CD4-positive, CD25-positive, alpha-beta regulatory T cell (primary cell): Measurements from ENCODE around the gene CCDC60. TPM values are rescaled to one million over a fixed set of nuclear protein-coding genes. Genes with fewer than 3 reads are reported as not detected.

ENCODE experiments used
- ATAC-seq, 2 donors: fragments of 150-1000 bp; cut with Tn5 transposase; one replicate each; pipeline ENCODE4 v1.10.0; 2021; ENCODE audit warnings: low read depth in 2 of 2, moderate number of reproducible peaks in 2 of 2, moderate library complexity in 1 of 2
- DNase-seq, 3 donors: peaks; one replicate each; pipeline versions ENCODE4 v3.0.0 to v3.0.0-alpha.2; 2012 to 2022; ENCODE audit warnings: mixed read lengths in 1 of 3
- H3K27ac ChIP-seq: one replicate; pipeline ENCODE4 v1.7.0; 2013; ENCODE audit warnings: mild to moderate bottlenecking, low read length; ENCODE audit not compliant: insufficient read depth, poor library complexity, severe bottlenecking
- H3K27me3 ChIP-seq: one replicate; pipeline ENCODE4 v1.7.0; 2013; ENCODE audit warnings: low read length; ENCODE audit not compliant: control insufficient read depth, insufficient read depth
- H3K36me3 ChIP-seq: one replicate; pipeline ENCODE4 v1.7.0; 2013; ENCODE audit warnings: mild to moderate bottlenecking, low read length, moderate library complexity; ENCODE audit not compliant: control insufficient read depth, insufficient read depth
- H3K4me1 ChIP-seq: 2 replicates; pipeline ENCODE4 v1.7.0; 2013; ENCODE audit warnings: mild to moderate bottlenecking, low read length; ENCODE audit not compliant: insufficient read depth, control insufficient read depth, poor library complexity, severe bottlenecking
- H3K4me3 ChIP-seq: one replicate; pipeline ENCODE4 v1.7.0; 2013; ENCODE audit warnings: low read depth, mild to moderate bottlenecking, low read length, moderate library complexity
- H3K9me3 ChIP-seq, 2 experiments: 1 replicate in 1 of 2; 2 replicates in 1 of 2; pipeline ENCODE4 v1.7.0; 2013; ENCODE audit warnings: low read length in 2 of 2, mild to moderate bottlenecking in 1 of 2, moderate library complexity in 1 of 2; ENCODE audit not compliant: control insufficient read depth in 2 of 2
- H3K27ac Mint-ChIP-seq, 3 donors: one replicate each; pipeline ENCODE4 v1.8.0; 2020 to 2022; ENCODE audit warnings: mild to moderate bottlenecking in 3 of 3, mixed read lengths in 3 of 3, moderate library complexity in 2 of 3
- H3K27me3 Mint-ChIP-seq: one replicate; pipeline ENCODE4 v1.8.0; 2022; ENCODE audit warnings: mild to moderate bottlenecking, mixed read lengths
- H3K36me3 Mint-ChIP-seq: one replicate; pipeline ENCODE4 v1.8.0; 2020; ENCODE audit warnings: mixed read lengths
- H3K4me1 Mint-ChIP-seq, 4 donors: one replicate each; pipeline ENCODE4 v1.8.0; 2020 to 2022; ENCODE audit warnings: mixed read lengths in 4 of 4, mild to moderate bottlenecking in 1 of 4
- H3K4me3 Mint-ChIP-seq, 4 donors: one replicate each; pipeline ENCODE4 v1.8.0; 2020 to 2022; ENCODE audit warnings: mild to moderate bottlenecking in 4 of 4, mixed read lengths in 4 of 4, moderate library complexity in 3 of 4
- H3K9me3 Mint-ChIP-seq, 7 donors: one replicate each; pipeline ENCODE4 v1.8.0; 2020 to 2022; ENCODE audit warnings: mixed read lengths in 7 of 7, mild to moderate bottlenecking in 3 of 7, moderate library complexity in 2 of 7
- polyA plus RNA-seq, 4 donors: library from polyadenylated mRNA; unstranded; fragments of 300-500 nt; fragmentation: Illumina TruSeq; gene quantifications; one replicate each; pipeline ENCODE4 v1.2.3, GENCODE V29; 2021
- total RNA-seq: library from RNA; stranded (reverse); gene quantifications from one replicate; pipeline ENCODE4 v1.2.3, GENCODE V29; 2022

The CCDC60 gene
- total and polyA plus RNA-seq, 5 donors from 2014 or later, result not detected

- no peak overlapping the region for H3K27ac Mint-ChIP-seq
- no peak for ATAC-seq
- Histone ChIP-seq H3K36me3 (no peaks in the 10 kb centered on the region), H3K4me3 (no peak overlapping the region), H3K4me1 (no peaks in the 10 kb centered on the region), H3K27me3 (no peaks in the 10 kb centered on the region), H3K9me3 (no peaks in the 10 kb centered on the region), H3K27ac (no peak overlapping the region)
- H3K36me3 Mint-ChIP-seq, result no peaks in the 10 kb centered on the region
- peaks cover 0 to 2% (median 0%) of the 10 kb centered on the region in 4 donors for H3K4me1 Mint-ChIP-seq
- H3K4me3 Mint-ChIP-seq, result no peak overlapping the region
- no peak for DNase-seq
- H3K9me3 Mint-ChIP-seq, result peaks cover 0 to 6% (median 0%) of the 10 kb centered on the region in 7 donors
- H3K27me3 Mint-ChIP-seq, result no peaks in the 10 kb centered on the region
Observed at GRCh38 chr12:119389687-119390086, 55.2 kb downstream of the CCDC60 start.

DNA sequence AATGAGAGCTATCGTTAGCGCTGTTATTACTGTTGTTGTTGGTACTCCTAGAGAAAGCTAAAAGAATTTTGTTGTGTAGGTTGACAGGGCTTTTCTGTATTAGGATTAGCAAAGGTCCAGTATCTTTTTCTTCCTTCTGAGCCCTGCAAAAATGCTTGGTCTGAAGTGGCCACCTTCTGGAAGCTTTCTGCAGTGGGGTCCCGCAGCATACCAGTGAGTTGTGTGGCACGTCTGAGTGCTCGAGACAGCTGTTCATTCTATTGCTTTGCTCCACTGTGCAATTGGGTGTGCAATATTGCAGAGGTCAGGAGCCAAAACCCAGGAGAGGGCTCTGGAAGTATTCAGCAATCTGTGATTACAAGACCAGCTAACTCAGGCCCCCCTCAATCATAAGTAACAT, 57.1 kb downstream of the CCDC60 start:
- no peak overlapping the region for H3K4me3 Mint-ChIP-seq
- H3K4me1 Mint-ChIP-seq, result no peaks in the 10 kb centered on the region
- H3K36me3 Mint-ChIP-seq, result no peaks in the 10 kb centered on the region
- H3K36me3 ChIP-seq, result no peaks in the 10 kb centered on the region
- H3K27ac Mint-ChIP-seq, result no peak overlapping the region
- H3K9me3 Mint-ChIP-seq, result peaks cover 0 to 1% (median 0%) of the 10 kb centered on the region in 7 donors
- no peak overlapping the region for H3K4me3 ChIP-seq
- ATAC-seq (no peak), DNase-seq (no peak)
- no peak overlapping the region for H3K27ac ChIP-seq
- H3K27me3 Mint-ChIP-seq, result no peaks in the 10 kb centered on the region
- no peaks in the 10 kb centered on the region for H3K4me1 ChIP-seq
- H3K27me3 ChIP-seq, result no peaks in the 10 kb centered on the region
- H3K9me3 ChIP-seq, result no peaks in the 10 kb centered on the region

DNA sequence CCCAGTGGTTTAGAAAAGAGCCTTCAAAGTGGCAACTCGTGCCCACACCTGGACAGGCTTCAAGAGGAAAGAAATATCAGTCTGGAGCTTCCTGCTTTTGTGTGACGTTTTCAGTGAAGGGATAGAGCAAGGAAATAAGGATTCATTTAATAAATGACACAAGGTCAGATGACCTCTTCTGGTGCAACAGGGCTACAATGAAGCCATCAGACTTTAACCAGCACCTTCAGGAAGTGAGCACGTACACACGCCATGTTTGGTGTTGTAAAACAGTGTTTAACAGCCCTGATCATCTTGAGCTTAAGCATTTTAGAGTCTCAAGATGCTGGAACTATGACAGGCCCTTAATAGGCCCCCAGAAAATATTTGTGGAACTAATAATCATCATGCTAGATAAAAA, 59.1 kb downstream of the CCDC60 start:
- ATAC-seq (no peak), DNase-seq (no peak)
- Histone ChIP-seq H3K27me3 (no peaks in the 10 kb centered on the region), H3K9me3 (no peaks in the 10 kb centered on the region), H3K36me3 (no peaks in the 10 kb centered on the region), H3K4me3 (no peak overlapping the region), H3K4me1 (no peaks in the 10 kb centered on the region), H3K27ac (no peak overlapping the region)
- no peaks in the 10 kb centered on the region for H3K9me3 Mint-ChIP-seq
- H3K36me3 Mint-ChIP-seq, result no peaks in the 10 kb centered on the region
- no peaks in the 10 kb centered on the region for H3K4me1 Mint-ChIP-seq
- H3K27ac Mint-ChIP-seq, result no peak overlapping the region
- no peak overlapping the region for H3K4me3 Mint-ChIP-seq
- no peaks in the 10 kb centered on the region for H3K27me3 Mint-ChIP-seq

DNA sequence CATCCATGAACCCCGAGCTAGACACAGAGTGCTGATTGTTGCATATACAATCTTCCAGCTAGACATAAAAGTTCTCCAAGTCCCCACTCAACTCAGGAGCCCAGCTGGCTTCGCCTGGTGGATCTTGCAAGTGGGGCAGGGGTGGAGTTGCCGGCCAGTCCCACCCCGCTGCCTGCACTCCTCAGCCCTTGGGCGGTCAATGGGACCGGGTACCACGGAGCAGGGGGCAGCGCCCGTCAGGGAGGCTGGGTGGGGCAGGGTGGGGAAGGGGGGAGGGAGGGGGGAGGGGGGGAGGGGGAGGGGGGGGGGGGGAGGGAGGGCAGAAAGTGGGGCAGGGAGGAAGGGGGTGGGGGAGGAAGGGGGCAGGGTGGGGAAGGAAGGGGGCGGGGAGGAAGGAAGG, 63.0 kb downstream of the CCDC60 start:
- no peaks in the 10 kb centered on the region for H3K27me3 ChIP-seq
- H3K4me1 ChIP-seq, result no peaks in the 10 kb centered on the region
- no peak overlapping the region for H3K4me3 Mint-ChIP-seq
- no peaks in the 10 kb centered on the region for H3K9me3 ChIP-seq
- no peak overlapping the region for H3K27ac Mint-ChIP-seq
- H3K27me3 Mint-ChIP-seq, result no peaks in the 10 kb centered on the region
- H3K36me3 Mint-ChIP-seq, result no peaks in the 10 kb centered on the region
- H3K27ac ChIP-seq, result no peak overlapping the region
- DNase-seq, result no peak
- no peak for ATAC-seq
- H3K36me3 ChIP-seq, result no peaks in the 10 kb centered on the region
- H3K4me3 ChIP-seq, result no peak overlapping the region
- no peaks in the 10 kb centered on the region for H3K4me1 Mint-ChIP-seq
- H3K9me3 Mint-ChIP-seq, result no peaks in the 10 kb centered on the region

GRCh38 chr12:119398190-119398589, 63.7 kb downstream of the CCDC60 start:
- H3K4me1 Mint-ChIP-seq, result no peaks in the 10 kb centered on the region
- H3K4me1 ChIP-seq, result no peaks in the 10 kb centered on the region
- no peaks in the 10 kb centered on the region for H3K9me3 ChIP-seq
- no peaks in the 10 kb centered on the region for H3K9me3 Mint-ChIP-seq
- H3K4me3 Mint-ChIP-seq, result no peak overlapping the region
- ATAC-seq (no peak), DNase-seq (no peak)
- H3K27ac ChIP-seq, result no peak overlapping the region
- no peak overlapping the region for H3K4me3 ChIP-seq
- no peaks in the 10 kb centered on the region for H3K36me3 Mint-ChIP-seq
- H3K27me3 ChIP-seq, result no peaks in the 10 kb centered on the region
- H3K36me3 ChIP-seq, result no peaks in the 10 kb centered on the region
- H3K27ac Mint-ChIP-seq, result no peak overlapping the region
- H3K27me3 Mint-ChIP-seq, result no peaks in the 10 kb centered on the region

- no peaks in the 10 kb centered on the region for H3K36me3 ChIP-seq
- H3K36me3 Mint-ChIP-seq, result no peaks in the 10 kb centered on the region
Observed at GRCh38 chr12:119399301-119399700, 64.8 kb downstream of the CCDC60 start.

DNA sequence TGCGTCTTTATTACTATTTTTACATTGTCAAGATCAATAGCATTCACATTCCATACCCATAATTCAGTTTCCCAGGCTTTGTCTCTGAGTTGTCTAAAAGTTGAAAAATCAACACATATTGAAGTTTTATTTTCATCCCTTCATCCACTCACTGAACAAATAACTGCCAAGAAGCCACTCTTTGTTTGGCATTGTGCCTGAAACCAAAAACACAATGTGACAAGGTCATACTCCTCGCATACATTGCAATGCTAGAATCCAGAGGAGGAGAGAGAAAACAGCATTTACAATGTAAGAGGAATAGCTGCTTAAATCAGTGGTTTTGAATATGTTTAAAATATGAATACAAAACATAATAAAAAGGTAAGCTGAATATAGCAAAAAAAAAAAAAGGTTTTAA, 71.8 kb downstream of the CCDC60 start:
- no peak for ATAC-seq
- no peaks in the 10 kb centered on the region for H3K4me1 ChIP-seq
- peaks cover 4% of the 10 kb centered on the region for H3K27me3 Mint-ChIP-seq
- no peak overlapping the region for H3K4me3 Mint-ChIP-seq
- no peaks in the 10 kb centered on the region for H3K36me3 Mint-ChIP-seq
- H3K9me3 Mint-ChIP-seq, result peaks cover 0 to 4% (median 0%) of the 10 kb centered on the region in 7 donors
- H3K4me1 Mint-ChIP-seq, result no peaks in the 10 kb centered on the region
- no peak overlapping the region for H3K27ac ChIP-seq
- H3K27ac Mint-ChIP-seq, result no peak overlapping the region
- no peaks in the 10 kb centered on the region for H3K9me3 ChIP-seq
- no peak overlapping the region for H3K4me3 ChIP-seq
- no peaks in the 10 kb centered on the region for H3K36me3 ChIP-seq
- H3K27me3 ChIP-seq, result no peaks in the 10 kb centered on the region
- DNase-seq, result no peak

More at GRCh38 chr12:119399301-119399700, 64.8 kb downstream of the CCDC60 start:
- Histone ChIP-seq H3K27me3 (no peaks in the 10 kb centered on the region), H3K27ac (no peak overlapping the region), H3K9me3 (no peaks in the 10 kb centered on the region), H3K4me1 (no peaks in the 10 kb centered on the region), H3K4me3 (no peak overlapping the region)
- no peaks in the 10 kb centered on the region for H3K27me3 Mint-ChIP-seq
- peaks cover 0 to 2% (median 0%) of the 10 kb centered on the region in 7 donors for H3K9me3 Mint-ChIP-seq
- DNase-seq (no peak), ATAC-seq (no peak)
- no peak overlapping the region for H3K4me3 Mint-ChIP-seq
- H3K27ac Mint-ChIP-seq, result no peak overlapping the region
- H3K4me1 Mint-ChIP-seq, result no peaks in the 10 kb centered on the region

DNA sequence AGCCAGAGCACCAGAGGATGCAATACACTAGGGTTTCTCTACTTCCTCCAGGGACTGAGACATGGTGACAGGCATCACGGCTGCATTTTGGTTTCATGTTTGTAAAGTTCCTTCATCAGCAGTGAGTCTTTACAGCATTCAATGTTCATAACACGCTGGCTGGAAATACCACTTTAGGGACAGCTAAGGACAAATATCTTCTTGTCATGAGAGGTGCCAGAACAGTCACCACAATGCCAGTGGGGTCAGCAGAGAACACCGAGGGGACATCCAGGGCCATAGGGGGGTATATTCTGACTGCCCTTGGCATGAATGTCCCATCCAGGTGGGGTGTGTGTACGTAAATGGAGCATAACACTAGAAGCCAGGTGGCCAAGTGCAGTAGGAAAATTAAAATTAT, 72.3 kb downstream of the CCDC60 start:
- no peaks in the 10 kb centered on the region for H3K27me3 ChIP-seq
- no peak for ATAC-seq

More for the DNA sequence above, 72.3 kb downstream of the CCDC60 start:
- H3K9me3 ChIP-seq, result no peaks in the 10 kb centered on the region
- no peak overlapping the region for H3K27ac ChIP-seq
- Mint-ChIP-seq H3K27ac (no peak overlapping the region), H3K27me3 (peaks cover 4% of the 10 kb centered on the region), H3K9me3 (peaks cover 0 to 7% (median 0%) of the 10 kb centered on the region in 7 donors), H3K4me1 (no peaks in the 10 kb centered on the region), H3K4me3 (no peak overlapping the region), H3K36me3 (no peaks in the 10 kb centered on the region)
- no peak overlapping the region for H3K4me3 ChIP-seq
- DNase-seq, result no peak
- H3K36me3 ChIP-seq, result no peaks in the 10 kb centered on the region
- H3K4me1 ChIP-seq, result no peaks in the 10 kb centered on the region
